IMR-90 (cell line): ENCODE results near the gene PCNX2. TPM values are rescaled to one million over a fixed set of nuclear protein-coding genes. Genes with fewer than 3 reads are reported as not detected.

ENCODE experiments used
- ATAC-seq: fragments of 200-7000 bp; cut with Tn5 transposase; 2 replicates; pipeline ENCODE4 v1.9.1; 2020; ENCODE audit warnings: low read depth, mild to moderate bottlenecking, moderate library complexity
- BruUV-seq: library from RNA; stranded (reverse); fragments of 400-500 nt; replicated peaks from 2 replicates; lab custom pipeline; 2021; lab: Mats Ljungman, UMichigan
- CTCF ChIA-PET: fragments of 300-600 bp; formaldehyde crosslinking; extraction: SDS; loops from one replicate; lab custom pipeline; 2021; ENCODE audit warnings: antibody characterized with exemption; lab: Yijun Ruan, JAX
- POLR2A ChIA-PET: fragments of 300-600 bp; sonication (Branson Sonifier 250); formaldehyde crosslinking; loops from one replicate; lab custom pipeline; 2022; ENCODE audit warnings: antibody characterized with exemption; ENCODE audit not compliant: unreplicated experiment; lab: Charles Lee
- DNase-seq: peaks from one replicate; pipeline ENCODE4 v3.0.0; 2013
- H2AFZ ChIP-seq: replicated peaks from 2 replicates; pipeline ENCODE3; 2013; ENCODE audit warnings: low read length, mild to moderate bottlenecking; ENCODE audit not compliant: poor library complexity
- H2AK5ac ChIP-seq: 2 replicates; pipeline ENCODE4 v1.6.1; 2013; ENCODE audit warnings: low read depth, low read length, inconsistent platforms
- H2AK9ac ChIP-seq: replicated peaks from 2 replicates; pipeline ENCODE3; 2013; ENCODE audit warnings: mild to moderate bottlenecking, low read depth, low read length, moderate library complexity; ENCODE audit not compliant: poor library complexity
- H2BK120ac ChIP-seq: 2 replicates; pipeline ENCODE4 v1.6.1; 2013; ENCODE audit warnings: low read depth, low read length, inconsistent platforms
- H2BK15ac ChIP-seq: 3 replicates; pipeline ENCODE4 v1.6.1; 2013; ENCODE audit warnings: low read depth, low read length, inconsistent platforms
- H2BK20ac ChIP-seq: 2 replicates; pipeline ENCODE4 v1.6.1; 2013; ENCODE audit warnings: low read depth, mild to moderate bottlenecking, inconsistent platforms, low read length, moderate library complexity
- H2BK5ac ChIP-seq: 2 replicates; pipeline ENCODE4 v1.6.1; 2013; ENCODE audit warnings: mild to moderate bottlenecking, low read depth, low read length, inconsistent platforms; ENCODE audit not compliant: poor library complexity, severe bottlenecking
- H3K14ac ChIP-seq: replicated peaks from 2 replicates; pipeline ENCODE4 v1.6.1; 2013; ENCODE audit warnings: low read depth, low read length, inconsistent platforms
- H3K18ac ChIP-seq: 2 replicates; pipeline ENCODE4 v1.6.1; 2013; ENCODE audit warnings: low read depth, low read length, control low read depth
- H3K23ac ChIP-seq: 2 replicates; pipeline ENCODE4 v1.6.1; 2013; ENCODE audit warnings: low read depth, low read length, inconsistent platforms
- H3K27ac ChIP-seq: 2 replicates; pipeline ENCODE4 v1.5.1; 2013; ENCODE audit warnings: mild to moderate bottlenecking, control low read depth, low read length; ENCODE audit not compliant: insufficient read depth
- H3K27me3 ChIP-seq: 2 replicates; pipeline ENCODE4 v1.6.1; 2013; ENCODE audit warnings: low read length; ENCODE audit not compliant: control insufficient read depth, insufficient read depth
- H3K36me3 ChIP-seq: 2 replicates; pipeline ENCODE4 v1.6.1; 2013; ENCODE audit warnings: low read length, mixed read lengths; ENCODE audit not compliant: control insufficient read depth, insufficient read depth
- H3K4ac ChIP-seq: 2 replicates; pipeline ENCODE4 v1.6.1; 2013; ENCODE audit warnings: low read depth, low read length, inconsistent platforms
- H3K4me1 ChIP-seq: 2 replicates; pipeline ENCODE4 v1.6.1; 2013; ENCODE audit warnings: low read length, mixed read lengths; ENCODE audit not compliant: control insufficient read depth, insufficient read depth
- H3K4me2 ChIP-seq: 2 replicates; pipeline ENCODE4 v1.6.1; 2013; ENCODE audit warnings: low read depth, mild to moderate bottlenecking, control low read depth, low read length, moderate library complexity
- H3K4me3 ChIP-seq: 2 replicates; pipeline ENCODE4 v1.5.1; 2013; ENCODE audit warnings: low read depth, mild to moderate bottlenecking, control low read depth, low read length, moderate library complexity; ENCODE audit not compliant: insufficient read depth
- H3K56ac ChIP-seq: 2 replicates; pipeline ENCODE4 v1.6.1; 2013; ENCODE audit warnings: low read length, inconsistent platforms; ENCODE audit not compliant: insufficient read depth; ENCODE audit errors: extremely low read depth
- H3K79me1 ChIP-seq, 2 experiments: 2 replicates each; pipeline ENCODE4 v1.6.1; 2013; ENCODE audit warnings: low read length in 2 of 2, inconsistent platforms in 1 of 2, low read depth in 1 of 2
- H3K9ac ChIP-seq: 2 replicates; pipeline ENCODE4 v1.6.1; 2013; ENCODE audit warnings: low read depth, low read length, control low read depth
- H3K9me1 ChIP-seq: 2 replicates; pipeline ENCODE4 v1.6.1; 2013; ENCODE audit warnings: low read length, inconsistent platforms; ENCODE audit not compliant: insufficient read depth
- H3K9me3 ChIP-seq: 2 replicates; pipeline ENCODE4 v1.6.1; 2013; ENCODE audit warnings: low read length; ENCODE audit not compliant: control insufficient read depth, insufficient read depth
- H4K20me1 ChIP-seq: 2 replicates; pipeline ENCODE4 v1.6.1; 2013; ENCODE audit warnings: low read length, inconsistent platforms; ENCODE audit not compliant: insufficient read depth
- H4K5ac ChIP-seq: 2 replicates; pipeline ENCODE4 v1.6.1; 2013; ENCODE audit warnings: mild to moderate bottlenecking, low read depth, low read length, control low read depth
- H4K8ac ChIP-seq, 2 experiments: 2 replicates each; pipeline ENCODE4 v1.6.1; 2013; ENCODE audit warnings: low read depth in 2 of 2, low read length in 2 of 2, control low read depth in 1 of 2, inconsistent platforms in 1 of 2
- H4K91ac ChIP-seq: 2 replicates; pipeline ENCODE4 v1.6.1; 2013; ENCODE audit warnings: low read depth, low read length, inconsistent platforms; ENCODE audit not compliant: insufficient read depth
- CHD1 ChIP-seq: IDR thresholded peaks from 2 replicates; pipeline ENCODE4 v1.6.1; 2012; ENCODE audit warnings: low read depth, low read length, improper control_type of control experiment
- MXI1 ChIP-seq: IDR thresholded peaks from 2 replicates; pipeline ENCODE4 v1.6.1; 2012; ENCODE audit warnings: low read depth, mild to moderate bottlenecking, low read length, moderate library complexity, borderline replicate concordance
- RAD21 ChIP-seq: IDR thresholded peaks from 2 replicates; pipeline ENCODE4 v1.6.1; 2012; ENCODE audit warnings: low read length, improper control_type of control experiment
- WGBS, 2 experiments: methylation state at CpG; one replicate each; pipeline versions ENCODE4 v1.1.5 to v1.1.7; 2013; ENCODE audit warnings: missing lambda C conversion rate in 2 of 2; ENCODE audit not compliant: insufficient read length in 1 of 2; ENCODE audit errors: extremely low coverage in 2 of 2; 5-methylcytosine and 5-hydroxymethylcytosine counted together
- dilution Hi-C: fragments of 300-500 bp; cut with HindIII; formaldehyde crosslinking; loops from one replicate; pipeline ENCODE4 v1.14.3; 2018; ENCODE audit warnings: low sequenced_read_pairs; ENCODE audit not compliant: unreplicated experiment
- in situ Hi-C: fragments of 300-500 bp; cut with MboI; formaldehyde crosslinking; loops from 3 replicates; pipeline ENCODE4 v1.14.3; 2019; ENCODE audit warnings: low sequenced_read_pairs, inconsistent platforms, mixed read lengths
- intact Hi-C: fragments of 100-400 bp; cut with micrococcal nuclease; formaldehyde crosslinking; loops from 2 replicates; pipeline ENCODE4 v1.10.0; 2022
- polyA plus RNA-seq, 3 experiments: library from polyadenylated mRNA; depleted of rRNA; stranded (reverse); fragments of >200 nt; gene quantifications; 2 replicates each; pipeline ENCODE4 v1.2.3, GENCODE V29; 2012; ENCODE audit warnings: low replicate concordance in 1 of 3
- total RNA-seq: library from RNA; depleted of rRNA; stranded (reverse); fragments of >200 nt; gene quantifications from 2 replicates; pipeline ENCODE4 v1.2.3, GENCODE V29; 2012

The PCNX2 gene
- total and polyA plus RNA-seq, 2 of the 4 experiments (the other 2 are of a cell fraction), result 15.9 to 22.6 TPM

DNA sequence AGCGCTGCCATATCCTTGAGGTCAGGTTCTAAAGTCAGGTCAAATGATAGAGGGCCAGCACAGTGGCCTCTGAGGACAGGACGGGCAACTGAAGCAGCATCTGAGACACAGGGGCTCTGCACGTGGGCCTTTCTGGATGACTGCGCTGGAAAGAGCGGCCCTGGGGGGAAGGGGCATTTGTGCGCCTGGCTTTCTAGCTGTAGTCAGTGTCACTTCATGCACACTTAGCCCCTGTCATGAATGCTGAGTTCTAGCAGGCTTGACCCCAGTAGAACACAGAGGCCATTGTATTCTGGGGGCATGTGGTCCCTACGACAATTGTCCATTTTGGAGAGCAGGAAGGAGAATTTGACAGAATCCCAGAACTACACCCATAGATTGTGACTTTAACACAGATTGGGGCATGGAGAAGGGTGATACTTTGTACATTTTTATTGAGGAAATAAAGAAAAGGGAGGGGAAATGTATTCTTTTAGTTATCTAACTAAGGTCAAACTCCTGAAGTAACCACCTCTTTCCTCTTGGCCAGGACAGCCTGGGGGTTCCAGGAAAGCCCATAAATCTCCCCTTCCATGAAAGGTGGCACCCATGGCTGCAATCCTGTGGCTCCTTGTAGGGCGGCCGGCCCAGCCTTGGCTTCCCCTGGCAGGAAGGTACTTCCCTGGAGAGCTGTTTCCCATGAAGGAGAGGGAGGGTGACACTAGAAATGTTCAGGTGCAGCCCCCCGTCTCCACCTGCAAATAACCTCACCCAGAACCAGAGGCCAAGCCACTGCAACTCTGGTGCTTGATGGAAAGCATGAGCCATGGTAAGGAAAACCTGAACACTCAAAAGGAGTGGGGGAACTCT lies 310.7 kb downstream of the PCNX2 start:
- ChIA-PET POLR2A (no interaction called here), CTCF (no interaction called here)
- H3K56ac ChIP-seq, result no peak overlapping the region
- no CpG with 5 or more reads among the region's 10 CpGs for WGBS, 2 experiments
- peaks cover 9% of the 10 kb centered on the region for H3K4me1 ChIP-seq
- no peak overlapping the region for H2AFZ ChIP-seq
- intact Hi-C loops, result no loop called here
- no TSS peak for BruUV-seq
- H3K79me1 ChIP-seq, result no peaks in the 10 kb centered on the region
- H3K4me2 ChIP-seq, result no peak overlapping the region
- ATAC-seq, result no peak
- no peak overlapping the region for H2BK15ac ChIP-seq
- H3K9ac ChIP-seq, result no peak overlapping the region
- in situ Hi-C loops, result no loop called here
- no peak overlapping the region for H2BK20ac ChIP-seq
- no peak overlapping the region for H4K91ac ChIP-seq
- H3K4me3 ChIP-seq, result no peak overlapping the region
- no peak for DNase-seq
- H3K23ac ChIP-seq, result no peak overlapping the region
- peaks cover 16% of the 10 kb centered on the region; the same call in 1 of the 2 replicates for H3K36me3 ChIP-seq
- dilution Hi-C loops, result no loop called here
- H3K9me1 ChIP-seq, result peaks cover 9% of the 10 kb centered on the region
- no peak overlapping the region for H3K27ac ChIP-seq
- no peaks in the 10 kb centered on the region for H4K20me1 ChIP-seq
- TF ChIP-seq RAD21, result no peak
- no peak for TF ChIP-seq CHD1
- TF ChIP-seq MXI1, result no peak
- H3K4ac ChIP-seq, result no peak overlapping the region
- no peak overlapping the region for H2AK9ac ChIP-seq
- no peaks in the 10 kb centered on the region for H3K9me3 ChIP-seq
- H3K18ac ChIP-seq, result no peak overlapping the region
- H4K5ac ChIP-seq, result no peak overlapping the region
- no peak overlapping the region for H3K14ac ChIP-seq
- H4K8ac ChIP-seq, result no peak overlapping the region
- no peaks in the 10 kb centered on the region for H3K27me3 ChIP-seq
- H2AK5ac ChIP-seq, result no peak overlapping the region; the same call in 1 of the 2 replicates
- no peak overlapping the region for H2BK5ac ChIP-seq
- H2BK120ac ChIP-seq, result no peak overlapping the region
